HG02759 (cell line): ENCODE measurements around the gene IQCM.

Source experiments
- ATAC-seq: cut with Tn5 transposase; IDR thresholded peaks from one replicate; pipeline ENCODE4 v1.9.1; 2021; ENCODE audit warnings: mild to moderate bottlenecking, moderate library complexity; ENCODE audit not compliant: unreplicated experiment

The IQCM gene

GRCh38 chr4:149713031-149713430 is 102.6 kb downstream of the IQCM start:
- ATAC-seq: no peak

- no peak for ATAC-seq
Observed at GRCh38 chr4:149711593-149712365, 103.9 kb downstream of the IQCM start.

GRCh38 chr4:149709640-149710039 is 106.0 kb downstream of the IQCM start:
- ATAC-seq: no peak

- no peak for ATAC-seq
Observed at GRCh38 chr4:149708513-149709130, 107.0 kb downstream of the IQCM start.

GRCh38 chr4:149707862-149708261 is 107.8 kb downstream of the IQCM start:
- ATAC-seq: no peak

- ATAC-seq: no peak
Observed at GRCh38 chr4:149706942-149707341, 108.7 kb downstream of the IQCM start.

- no peak for ATAC-seq
Observed at GRCh38 chr4:149702414-149703293, 113.0 kb downstream of the IQCM start.

- ATAC-seq: no peak
Observed at GRCh38 chr4:149701435-149702156, 114.0 kb downstream of the IQCM start.

- ATAC-seq: no peak
Observed at GRCh38 chr4:149700272-149700671, 115.4 kb downstream of the IQCM start.

- no peak for ATAC-seq
Observed at GRCh38 chr4:149699642-149700041, 116.0 kb downstream of the IQCM start.

GRCh38 chr4:149690726-149691125 is 124.9 kb downstream of the IQCM start:
- no peak for ATAC-seq

GRCh38 chr4:149684516-149684915 is 131.1 kb downstream of the IQCM start:
- no peak for ATAC-seq

- ATAC-seq: peak; percentile 60
Observed at GRCh38 chr4:149676076-149676475, 139.6 kb downstream of the IQCM start.

- ATAC-seq: no peak
Observed at GRCh38 chr4:149645790-149646189, 169.9 kb downstream of the IQCM start.

- no peak for ATAC-seq
Observed at GRCh38 chr4:149638073-149638472, 177.6 kb downstream of the IQCM start.

GRCh38 chr4:149634368-149634767 is 181.3 kb downstream of the IQCM start:
- no peak for ATAC-seq

GRCh38 chr4:149631629-149632028 is 184.0 kb downstream of the IQCM start:
- no peak for ATAC-seq

GRCh38 chr4:149630064-149630463 is 185.6 kb downstream of the IQCM start:
- ATAC-seq: no peak

- ATAC-seq: no peak
Observed at GRCh38 chr4:149605601-149606378, 209.9 kb downstream of the IQCM start.

GRCh38 chr4:149604827-149605226 is 210.8 kb downstream of the IQCM start:
- ATAC-seq: no peak
